ENCODE results near the gene SLAMF1.

SLAMF1 gene

DNA sequence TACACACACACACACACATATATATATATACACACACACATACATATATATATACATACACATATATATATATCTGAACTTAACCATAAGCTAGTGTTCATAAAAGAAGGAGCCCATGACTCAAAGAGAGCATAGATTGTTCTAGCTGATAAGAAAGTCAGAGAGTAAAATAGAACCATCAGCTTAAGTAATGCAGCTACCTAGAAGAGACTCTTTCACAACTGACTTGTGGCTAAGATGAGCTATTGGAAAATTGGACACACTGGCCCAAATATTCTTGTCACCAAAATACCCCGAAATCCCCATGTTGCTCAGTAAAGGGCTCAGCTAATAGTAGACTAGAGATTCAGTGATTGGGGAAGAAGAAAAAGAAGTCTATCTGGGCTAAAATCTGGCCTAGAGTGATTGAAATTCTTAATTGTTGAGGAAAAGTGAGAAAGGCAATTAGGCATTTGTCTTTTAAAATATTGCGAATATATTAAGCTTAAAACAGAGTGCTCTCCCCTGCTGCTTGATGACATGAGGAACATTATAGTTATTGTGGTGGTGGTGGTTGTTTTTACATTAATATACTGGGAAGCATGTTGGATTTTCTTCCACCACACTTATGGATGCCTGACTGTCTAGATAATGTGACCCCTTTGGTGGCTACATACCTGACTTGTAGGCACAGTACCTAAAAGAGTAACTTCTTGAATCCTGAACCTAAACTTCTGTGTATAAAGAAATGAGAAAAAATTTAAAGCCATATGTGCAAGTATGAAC lies 6.3 kb downstream of the SLAMF1 start:
- no peak for DNase-seq (ENCODE audit: low read depth in 3 of 3)

DNA sequence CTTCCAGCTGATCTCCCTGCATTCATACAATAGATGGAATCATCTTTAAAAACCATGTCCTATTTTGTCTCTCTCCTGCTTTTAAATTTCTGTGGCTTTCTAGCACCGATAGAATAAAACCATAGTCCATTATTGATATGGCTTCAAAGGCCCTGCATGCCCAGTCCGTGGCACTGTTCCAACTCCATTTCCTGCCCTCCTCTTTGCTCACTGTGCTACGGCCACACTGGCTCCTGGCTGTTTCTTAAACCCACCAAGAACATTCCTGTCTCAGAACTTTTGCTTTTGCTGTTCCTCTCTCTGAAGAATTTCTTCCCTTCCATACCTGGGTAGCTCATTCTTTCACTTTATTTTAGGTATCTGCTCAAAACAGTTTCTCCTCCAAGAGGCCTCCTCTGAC lies 7.2 kb downstream of the SLAMF1 start:
- DNase-seq (ENCODE audit: low read depth in 3 of 3), result no peak

DNA sequence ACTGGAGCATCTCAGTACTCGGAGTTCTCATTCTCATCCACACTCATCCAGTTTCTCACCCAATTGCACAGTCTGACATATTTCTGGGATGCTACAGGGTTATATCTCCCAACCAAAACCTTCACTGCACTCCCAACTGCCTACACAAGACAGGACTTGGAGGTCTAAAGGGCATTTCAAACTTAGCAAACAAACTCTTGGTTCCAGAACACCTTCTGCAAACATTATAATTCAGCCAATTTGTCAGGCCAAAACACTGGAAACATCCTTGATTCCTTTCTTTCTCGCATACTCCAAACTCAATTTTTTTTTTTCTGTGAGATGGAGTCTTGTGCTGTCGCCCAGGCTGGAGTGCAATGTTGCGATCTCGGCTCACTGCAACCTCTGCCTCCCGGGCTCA lies 7.9 kb downstream of the SLAMF1 start:
- no peak for DNase-seq (ENCODE audit: low read depth in 3 of 3)

DNA sequence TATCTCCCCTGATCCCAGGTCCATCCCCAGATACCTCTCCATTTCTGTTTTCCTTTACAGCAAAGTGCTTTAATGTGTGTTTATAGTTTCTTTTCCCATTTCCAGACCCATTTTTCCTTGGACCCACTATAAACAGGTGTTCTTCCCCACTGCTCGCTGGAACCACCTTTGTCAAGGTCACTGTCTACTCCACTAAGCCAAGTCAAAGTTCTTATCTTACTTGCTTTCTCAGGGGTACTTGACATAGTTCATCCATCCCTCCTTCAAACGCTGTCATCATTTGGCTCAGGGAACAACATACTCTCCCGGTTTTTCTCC lies 8.3 kb downstream of the SLAMF1 start:
- no peak for DNase-seq (ENCODE audit: low read depth in 3 of 3)

DNA sequence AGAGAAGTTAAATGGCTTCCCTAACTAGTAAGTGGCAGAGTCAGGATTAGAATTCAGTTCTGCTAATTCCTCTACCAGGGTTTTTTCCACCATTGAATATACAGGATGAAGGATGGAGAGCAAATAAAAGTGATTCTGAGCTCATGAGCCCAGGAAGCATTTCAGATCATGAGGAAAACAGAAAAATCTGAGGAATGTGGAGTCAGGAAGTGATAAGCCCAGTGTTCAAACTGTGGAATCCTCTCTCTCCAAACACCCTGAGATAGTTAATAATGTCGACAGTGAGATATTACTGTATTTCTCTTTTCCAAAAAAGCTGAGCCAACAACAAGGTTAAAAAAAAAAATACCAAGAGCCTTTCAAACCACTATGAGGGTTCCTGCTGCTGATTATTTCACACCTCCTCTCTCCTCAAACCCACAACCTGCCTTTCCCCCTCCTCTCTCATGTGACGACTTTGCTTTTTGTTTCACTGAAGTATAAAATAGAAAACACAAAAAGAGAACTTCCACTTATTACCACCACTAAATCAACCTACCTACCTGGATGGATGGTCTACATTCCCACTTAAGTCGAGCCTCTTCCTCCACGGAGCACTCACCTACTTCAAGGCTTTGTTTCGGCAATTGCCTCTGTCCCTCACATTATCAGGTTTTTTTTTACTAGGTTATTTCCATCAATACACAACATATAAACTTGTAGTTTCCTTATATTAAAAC lies 8.9 kb downstream of the SLAMF1 start:
- no peak for DNase-seq (ENCODE audit: low read depth in 3 of 3)

DNA sequence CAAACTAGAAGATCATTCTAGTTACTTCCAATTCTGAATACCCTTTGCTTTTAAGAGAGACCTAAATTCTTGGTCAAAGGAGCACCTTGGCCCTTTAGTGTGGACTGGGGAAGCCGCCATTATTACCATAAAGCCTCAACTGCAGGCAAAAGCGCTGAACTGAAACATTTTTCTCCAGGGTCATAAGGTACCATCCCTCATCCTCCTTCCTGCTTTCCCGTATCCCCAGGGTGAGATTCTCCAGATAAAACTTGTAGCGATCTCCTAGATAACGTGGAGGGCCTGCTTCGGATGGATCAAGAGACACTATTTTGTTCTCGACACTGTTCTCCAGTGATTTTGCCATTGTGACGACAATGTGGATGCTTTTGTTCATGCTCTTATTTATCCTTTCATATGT lies 9.8 kb downstream of the SLAMF1 start:
- DNase-seq (ENCODE audit: low read depth in 3 of 3), result no peak

DNA sequence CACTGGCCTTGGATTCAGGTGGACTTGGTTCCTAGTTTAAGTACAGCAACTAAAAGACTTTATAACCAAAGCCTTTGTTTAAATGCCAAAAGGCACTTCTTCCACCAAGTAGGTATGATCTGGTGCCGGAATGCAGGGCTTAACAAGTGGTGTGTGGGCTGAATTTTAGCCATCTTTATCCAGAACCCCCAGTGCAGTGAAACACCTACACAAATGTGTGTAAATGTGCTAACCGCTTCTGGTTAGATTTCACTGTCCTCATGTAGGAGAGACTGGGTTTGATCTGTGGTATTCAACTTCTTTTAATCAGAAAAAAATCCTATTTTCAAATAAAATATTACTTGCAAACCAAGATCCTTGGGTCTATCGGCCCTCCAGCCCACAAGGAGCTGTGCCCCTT lies 10.3 kb downstream of the SLAMF1 start:
- DNase-seq (ENCODE audit: low read depth in 3 of 3), result no peak

DNA sequence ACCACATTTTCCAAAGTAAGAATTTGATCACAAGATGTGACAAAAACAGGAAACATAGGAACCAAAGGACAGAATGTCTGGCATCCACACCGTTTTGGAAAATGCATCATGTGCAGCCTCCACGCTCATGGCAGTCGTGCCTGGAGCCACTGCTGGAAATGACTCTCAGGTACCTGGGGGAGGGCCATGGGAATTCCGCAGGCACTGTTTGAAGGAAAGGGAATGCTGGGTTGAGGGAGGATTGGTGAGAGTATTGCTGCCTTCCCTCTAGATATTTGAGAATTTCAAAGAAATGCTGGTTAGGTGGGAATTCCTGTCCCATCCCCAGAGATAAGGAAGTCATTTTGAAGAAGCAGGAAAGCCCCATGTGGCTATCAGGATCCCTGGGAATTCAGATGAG lies 10.8 kb downstream of the SLAMF1 start:
- DNase-seq (ENCODE audit: low read depth in 3 of 3), result no peak

DNA sequence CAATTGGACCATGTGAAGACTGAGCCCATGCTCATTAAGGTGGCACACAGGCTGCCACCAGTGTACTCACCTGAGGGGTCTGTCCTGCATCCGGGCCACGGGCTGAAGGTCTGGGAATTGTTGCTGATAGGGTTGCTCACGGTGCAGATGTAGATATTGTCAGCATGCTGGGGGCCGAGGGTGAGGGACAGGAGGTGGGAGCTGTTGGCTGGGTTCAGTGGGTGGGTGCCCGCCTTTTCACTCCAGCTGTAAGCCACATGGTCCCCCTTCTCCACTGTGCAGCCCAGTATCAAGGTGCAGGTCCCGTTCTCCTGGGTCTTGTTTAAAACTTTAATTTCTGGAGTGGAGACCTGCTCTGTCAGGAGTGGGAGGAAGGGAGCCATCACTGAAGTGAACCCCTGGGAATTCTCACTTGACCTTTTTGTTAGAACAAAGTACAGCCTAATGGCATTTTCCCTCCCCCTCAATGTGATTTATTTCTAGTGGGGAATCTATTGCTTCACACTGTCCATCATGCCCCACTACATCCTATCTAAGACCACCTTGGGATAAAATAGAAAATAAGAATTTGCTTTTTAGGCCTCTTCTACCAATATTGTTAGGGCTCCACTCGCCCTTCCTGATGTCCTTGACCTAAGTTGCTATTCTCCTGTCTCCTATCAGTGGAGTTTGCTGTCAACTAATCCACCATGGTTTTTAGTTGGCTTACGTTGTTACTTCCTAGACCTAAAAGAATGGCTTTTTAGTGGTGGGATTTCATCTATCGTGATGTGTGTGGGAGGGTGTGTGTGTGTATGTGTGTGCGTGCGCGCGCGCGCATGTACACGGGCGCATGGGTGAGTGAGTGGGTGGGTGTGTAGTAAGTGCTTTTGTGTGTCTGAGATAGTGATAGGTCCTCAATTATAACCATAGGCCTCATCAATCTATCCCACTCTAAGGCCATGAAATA lies 12.0 kb downstream of the SLAMF1 start:
- DNase-seq (ENCODE audit: low read depth in 3 of 3), result no peak

DNA sequence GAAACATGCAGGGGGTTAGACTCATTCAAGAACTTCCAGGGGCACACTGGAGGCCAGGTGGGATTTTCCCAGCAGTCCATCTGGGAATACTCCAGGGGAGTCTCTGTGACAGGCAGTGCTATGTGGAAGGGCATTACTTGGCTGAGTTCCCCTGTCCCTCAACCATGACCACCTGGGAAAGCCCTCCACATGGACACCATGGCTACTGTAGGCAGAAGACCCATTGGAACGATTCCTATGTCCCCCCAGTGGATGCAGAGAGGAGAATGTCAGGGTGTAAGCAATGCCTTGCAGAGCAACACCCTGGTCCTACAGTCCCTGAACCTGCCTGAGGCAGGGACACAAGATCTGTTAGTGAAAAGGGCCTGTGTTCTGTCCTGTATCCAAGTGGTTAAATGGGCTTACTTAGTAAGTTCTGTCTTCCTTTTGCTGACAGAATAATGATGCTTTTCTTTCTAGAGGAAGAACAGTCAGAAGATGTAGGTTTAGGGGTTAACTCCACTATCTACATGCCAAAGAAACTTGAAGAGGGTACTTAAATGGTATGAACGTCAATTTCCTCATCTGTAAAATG lies 13.4 kb downstream of the SLAMF1 start:
- DNase-seq (ENCODE audit: low read depth in 3 of 3), result no peak

DNA sequence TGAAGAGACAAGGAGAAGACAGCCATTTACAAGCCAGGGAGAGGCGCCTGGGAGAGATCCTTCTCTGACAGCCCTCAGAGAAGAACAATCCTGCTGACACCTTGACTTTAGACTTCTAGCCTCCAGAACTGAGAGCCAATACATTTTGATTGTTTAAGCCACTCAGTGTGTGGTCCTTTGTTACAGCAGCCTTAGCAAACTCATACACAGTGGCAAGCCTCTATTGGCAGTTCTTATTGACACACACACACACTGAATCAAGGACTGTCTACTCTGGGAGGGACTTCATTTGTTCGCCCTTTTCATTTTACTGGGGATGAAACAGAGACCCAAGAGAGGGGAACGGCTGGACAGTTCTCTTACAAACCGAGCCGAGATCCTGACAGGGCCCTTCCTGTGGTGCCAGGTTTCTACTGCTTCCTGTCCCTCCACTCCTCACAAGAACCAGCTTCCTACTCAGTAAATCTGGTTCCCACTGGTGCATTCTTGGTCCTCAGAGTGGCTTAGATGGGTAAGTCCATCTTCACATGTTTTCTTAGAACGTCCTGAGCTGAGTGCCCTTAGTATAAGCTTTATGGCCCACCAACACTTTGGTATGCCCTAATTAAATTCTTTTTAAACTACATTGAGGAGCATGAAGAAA lies 14.7 kb downstream of the SLAMF1 start:
- no peak for DNase-seq (ENCODE audit: low read depth in 3 of 3)

DNA sequence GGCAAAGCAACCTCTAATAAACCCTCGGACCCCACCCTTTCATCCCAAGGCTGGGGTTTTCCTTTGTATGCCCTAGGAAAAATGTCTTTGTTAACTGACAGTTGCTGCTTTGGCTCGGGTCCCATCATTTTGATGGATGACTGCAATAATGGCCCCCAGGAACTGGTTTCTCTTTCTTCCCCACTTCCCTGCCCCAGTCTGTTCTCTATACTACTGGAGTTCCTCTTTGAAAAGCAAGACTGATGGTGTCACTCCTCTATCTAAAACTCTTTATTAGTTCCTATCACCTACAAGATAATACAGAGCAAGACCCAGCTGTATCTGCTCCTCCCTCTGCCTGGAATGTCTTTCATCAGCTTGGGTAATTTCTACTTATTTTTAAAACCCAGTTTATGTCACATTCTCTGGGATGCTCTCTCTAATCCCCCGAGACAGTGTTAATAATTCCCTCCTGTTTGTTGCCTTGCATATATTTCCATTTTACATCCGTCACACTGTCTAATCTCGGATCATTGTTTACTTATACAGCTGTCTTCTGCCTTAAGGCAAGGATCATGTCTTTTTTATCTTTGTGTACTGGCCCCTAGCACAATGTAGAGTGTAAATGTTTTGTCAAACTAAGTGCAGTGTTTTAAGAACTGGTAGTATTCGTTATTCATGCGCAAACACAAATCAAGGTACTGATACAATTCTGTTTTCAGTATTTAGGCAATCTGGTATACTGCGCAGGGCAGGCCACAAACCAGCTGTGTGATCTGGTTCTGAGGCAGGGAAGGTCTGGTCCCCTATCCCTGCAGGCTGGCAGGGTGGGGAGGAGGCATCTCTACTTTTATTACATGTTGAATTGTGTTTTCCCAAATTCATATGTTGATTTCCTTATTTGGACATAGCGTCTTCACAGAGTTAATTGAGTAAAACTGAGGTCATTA lies 16.1 kb downstream of the SLAMF1 start:
- DNase-seq (ENCODE audit: low read depth in 3 of 3), result no peak

DNA sequence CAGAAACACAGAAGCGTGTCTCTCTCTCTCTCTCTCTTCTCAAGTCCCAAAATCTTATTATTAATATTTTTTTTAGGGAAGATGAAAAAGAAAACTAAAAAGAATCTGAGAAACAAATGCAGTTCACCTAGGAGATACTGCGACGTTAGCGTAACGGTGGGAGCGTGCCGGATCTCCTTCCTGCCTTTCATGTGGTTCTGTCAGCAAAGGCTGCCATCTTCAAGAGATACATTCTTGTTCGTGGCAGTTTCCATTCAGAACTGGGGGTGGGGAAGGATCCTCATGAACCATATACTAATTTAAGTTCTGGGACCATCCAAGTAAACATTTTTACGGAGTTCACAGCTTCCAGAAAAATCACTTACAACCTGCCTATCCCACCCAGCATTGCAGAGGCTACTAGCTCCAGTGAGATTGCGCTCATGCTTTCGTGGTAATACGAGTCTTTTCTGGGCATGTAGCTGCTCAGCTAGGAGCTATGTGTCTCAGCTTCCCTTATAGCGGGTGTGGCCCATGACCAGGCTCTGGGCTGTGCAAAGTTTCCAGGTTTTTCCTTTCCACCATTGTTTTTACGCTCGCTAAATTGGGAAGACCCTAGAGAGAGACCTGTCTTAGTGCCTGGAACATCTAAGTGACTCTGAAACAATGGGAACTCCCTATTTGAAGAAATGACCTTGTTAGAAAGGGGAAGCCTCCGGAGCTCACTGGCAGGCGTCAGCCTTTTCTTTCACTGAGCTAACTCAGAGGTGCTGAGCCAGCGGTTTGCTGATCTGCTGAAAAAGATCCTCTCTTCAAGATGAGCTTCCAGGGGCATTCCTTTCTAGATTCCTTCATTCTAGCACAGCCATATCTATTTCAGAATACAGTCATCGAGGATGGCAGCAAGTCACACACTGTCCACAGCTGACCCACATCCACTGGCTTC lies 17.3 kb downstream of the SLAMF1 start:
- no peak for DNase-seq (ENCODE audit: low read depth in 3 of 3)

DNA sequence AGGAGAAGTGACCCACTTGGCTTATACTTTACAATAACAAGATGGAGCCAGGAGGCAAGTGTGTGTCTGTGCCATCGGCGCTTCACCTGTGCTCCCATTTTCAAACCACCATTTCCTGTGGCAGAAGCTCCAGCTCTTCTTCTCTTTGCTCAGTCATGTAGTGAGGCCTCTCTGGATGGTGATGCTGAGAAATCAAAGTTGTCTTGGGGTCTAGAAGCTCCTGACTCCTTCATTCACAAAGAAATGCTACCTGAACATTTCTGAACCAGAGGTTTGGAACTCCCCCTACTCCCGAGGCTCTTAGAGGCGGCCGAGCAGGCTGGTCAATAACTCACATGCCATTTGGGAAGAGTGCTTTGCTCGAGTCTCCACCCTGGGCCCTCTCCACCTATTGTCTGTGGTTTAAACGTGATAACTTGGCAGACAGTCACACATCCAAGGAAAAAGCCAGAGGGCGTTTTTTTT lies 18.0 kb downstream of the SLAMF1 start:
- no peak for DNase-seq (ENCODE audit: low read depth in 3 of 3)

DNA sequence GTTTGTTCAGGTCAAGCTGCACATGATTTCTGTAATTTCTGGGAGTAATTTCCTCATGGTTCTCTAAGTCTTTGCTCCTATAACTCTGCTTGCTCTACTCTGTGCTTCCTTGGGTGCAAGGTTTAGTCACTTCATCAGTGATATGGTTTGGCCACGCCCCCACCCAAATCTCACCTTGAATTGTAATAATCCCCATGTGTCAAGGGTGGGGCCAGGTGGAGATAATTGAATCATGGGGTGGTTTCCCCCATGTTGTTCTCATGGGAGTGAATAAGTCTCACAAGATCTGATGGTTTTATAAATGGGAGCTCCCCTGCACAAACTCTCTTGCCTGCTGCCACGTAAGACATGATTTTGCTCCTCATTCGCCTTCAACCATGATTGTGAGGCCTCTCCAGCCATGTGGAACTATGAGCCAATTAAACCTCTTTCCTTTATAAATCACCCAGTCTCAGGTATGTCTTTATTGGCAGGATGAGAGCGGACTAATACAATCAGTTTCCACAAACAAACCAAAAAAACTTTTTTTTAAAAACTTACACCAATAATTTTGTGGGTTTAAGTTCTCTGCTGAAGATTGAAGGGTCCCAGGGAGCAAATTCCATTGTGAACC lies 19.1 kb downstream of the SLAMF1 start:
- peak in 1 of 3 donors; percentile 72 for DNase-seq (ENCODE audit: low read depth in 3 of 3)

DNA sequence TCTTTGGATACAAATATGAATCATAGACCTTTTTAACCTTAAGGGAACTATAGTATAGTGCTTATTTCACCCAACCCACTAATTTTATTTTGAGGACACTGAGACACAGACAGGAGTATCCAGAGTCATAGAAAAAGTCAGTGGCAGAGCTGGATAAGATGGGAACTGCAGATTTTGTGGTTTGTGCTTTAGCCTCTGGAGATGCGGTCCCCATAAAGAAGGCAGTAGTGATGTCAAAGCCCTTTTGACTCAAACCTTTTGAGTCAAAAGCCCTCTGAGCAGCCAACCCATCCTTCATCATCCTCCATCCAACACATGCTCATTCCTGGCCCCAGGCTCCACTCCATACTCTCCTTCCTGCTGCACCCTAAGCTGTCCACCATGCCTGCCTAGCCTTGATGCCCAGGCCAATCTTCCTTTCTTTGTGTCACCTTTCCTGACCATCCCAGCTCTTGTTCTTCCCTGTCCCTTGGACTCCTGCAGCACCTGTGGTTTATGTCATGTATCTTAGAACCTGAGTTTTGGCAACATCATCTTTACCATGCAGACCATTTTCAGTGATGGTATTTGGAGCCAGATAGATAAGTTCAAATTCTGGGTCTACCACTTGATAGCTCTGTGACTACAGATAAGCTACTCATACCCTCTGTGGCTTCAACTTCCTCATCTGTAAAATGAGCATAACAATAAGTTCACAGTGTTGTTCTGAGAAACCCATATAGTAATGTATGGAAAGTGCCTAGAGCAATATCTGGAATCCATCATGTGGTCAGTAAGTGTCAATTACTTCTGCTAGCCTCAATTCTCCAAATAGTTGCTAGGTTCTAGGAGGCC lies 20.1 kb downstream of the SLAMF1 start:
- DNase-seq (ENCODE audit: low read depth in 3 of 3), result no peak

DNA sequence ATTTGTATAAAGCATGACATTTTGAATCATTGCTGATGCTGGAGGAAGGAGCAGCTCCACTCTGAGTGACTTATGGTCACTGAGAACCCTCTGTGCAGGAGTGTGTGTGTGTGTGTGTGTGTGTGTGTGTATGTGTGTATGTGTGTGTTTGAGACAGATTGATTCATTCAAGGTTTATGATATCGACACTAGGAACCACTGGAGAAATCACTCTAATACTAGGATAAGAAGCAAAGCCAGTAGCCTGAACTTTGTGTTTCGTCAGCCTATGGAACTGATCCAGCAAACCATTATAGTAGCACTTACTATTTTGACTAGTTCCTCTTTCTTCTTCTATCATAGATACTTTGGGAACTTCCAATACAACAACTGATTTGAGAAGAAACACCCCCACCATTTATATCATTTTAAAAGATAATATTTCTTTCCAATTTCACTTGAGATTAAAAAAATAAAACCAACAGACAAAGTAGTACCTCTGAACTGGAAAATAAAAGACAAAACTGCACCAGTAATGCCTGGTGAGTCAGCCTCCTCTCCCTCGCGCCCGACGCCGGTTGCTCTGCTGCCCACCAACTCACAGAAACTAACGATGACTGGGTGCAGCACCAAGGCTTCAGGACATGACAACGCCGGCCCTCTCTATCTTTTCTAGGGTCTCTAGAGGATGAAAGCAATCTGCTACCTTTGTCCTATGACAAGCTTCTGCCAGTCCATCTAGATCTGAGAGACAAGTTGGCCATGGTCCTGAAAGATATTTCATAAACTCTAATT lies 20.9 kb downstream of the SLAMF1 start:
- DNase-seq (ENCODE audit: low read depth in 3 of 3), result peak in 1 of 3 donors; percentile 61

All from stimulated activated CD4-positive, alpha-beta T cell treated with anti-CD3 and anti-CD28 coated beads, TNF-alpha, amount 100 ng/mL, for 48 hours (primary cell).